K562 (cell line): Measurements from ENCODE around the gene EPB42. TPM values are rescaled to one million over a fixed set of nuclear protein-coding genes. Genes with fewer than 3 reads are reported as not detected.

Source experiments
- ATAC-seq: fragments of 200-7000 bp; cut with Tn5 transposase; 3 replicates; pipeline ENCODE4 v1.9.1; 2020; ENCODE audit warnings: moderate library complexity
- BruUV-seq: library from RNA; stranded (reverse); fragments of 400-500 nt; replicated peaks from 2 replicates; lab custom pipeline; 2021; lab: Mats Ljungman, UMichigan
- CTCF ChIA-PET: fragments of 300-600 bp; formaldehyde crosslinking; extraction: SDS; loops from one replicate; lab custom pipeline; 2021; ENCODE audit warnings: low intra/inter-chr PET ratio; lab: Yijun Ruan, JAX
- POLR2A ChIA-PET: fragments of 300-600, 350-650 bp; sonication (Branson Sonifier 250); formaldehyde crosslinking; extraction: SDS; loops from one replicate; lab custom pipeline; 2021; ENCODE audit warnings: antibody characterized with exemption, inconsistent platforms; lab: Yijun Ruan, JAX
- DNase-seq, 4 experiments: peaks; one replicate each; pipeline versions ENCODE4 v3.0.0 to v3.0.0-alpha.2; 2011 to 2018; ENCODE audit warnings: low spot score in 3 of 4, mixed read lengths in 3 of 4; ENCODE audit errors: extremely low read depth in 1 of 4
- FAIRE-seq: peaks from 2 replicates; lab custom pipeline; 2011; peaks lifted over from hg19 to GRCh38; lab: Jason Lieb, UNC
- H2AFZ ChIP-seq: 2 replicates; pipeline ENCODE4 v1.6.0; 2011; ENCODE audit warnings: low read depth, low read length, control low read depth, inconsistent platforms
- H3K27ac ChIP-seq: fragments of 200-600 bp; 3 replicates; pipeline ENCODE4 v1.8.0; 2011; ENCODE audit warnings: low read depth, mild to moderate bottlenecking, control low read depth, inconsistent platforms, low read length, moderate library complexity, mixed read lengths; ENCODE audit errors: extremely low read depth
- H3K27me3 ChIP-seq, 2 experiments: fragments of 300-600 bp in 1 of 2; 2 replicates in 1 of 2; 3 replicates in 1 of 2; pipeline versions ENCODE4 v1.6.0 to v1.8.0; 2011; ENCODE audit warnings: inconsistent platforms in 2 of 2, low read length in 2 of 2, mild to moderate bottlenecking in 1 of 2, mixed read lengths in 1 of 2, moderate library complexity in 1 of 2; ENCODE audit not compliant: control insufficient read depth in 2 of 2, insufficient read depth in 2 of 2
- H3K36me3 ChIP-seq: fragments of 300-600 bp; 3 replicates; pipeline ENCODE4 v1.8.0; 2011; ENCODE audit warnings: mild to moderate bottlenecking, low read length, inconsistent platforms; ENCODE audit not compliant: control insufficient read depth, insufficient read depth
- H3K4me1 ChIP-seq, 2 experiments: fragments of 200-600 bp in 1 of 2; replicated peaks in 1 of 2; 2 replicates in 1 of 2; 3 replicates in 1 of 2; pipeline versions ENCODE4 v1.5.1 to v1.8.0; 2011; ENCODE audit warnings: inconsistent platforms in 2 of 2, low read length in 2 of 2, mild to moderate bottlenecking in 1 of 2, mixed read lengths in 1 of 2, moderate library complexity in 1 of 2; ENCODE audit not compliant: control insufficient read depth in 2 of 2, insufficient read depth in 2 of 2
- H3K4me2 ChIP-seq: 2 replicates; pipeline ENCODE4 v1.6.1; 2011; ENCODE audit warnings: low read length, control low read depth, inconsistent platforms, mixed read lengths; ENCODE audit not compliant: insufficient read depth
- H3K4me3 ChIP-seq: fragments of 200-600 bp; sonication (generic), shearing (Covaris generic); 2 replicates; pipeline ENCODE4 v1.5.1; 2016; ENCODE audit warnings: control low read depth, inconsistent platforms
- H3K79me2 ChIP-seq: fragments of 200-600 bp; 3 replicates; pipeline ENCODE4 v1.8.0; 2011; ENCODE audit warnings: low read length, inconsistent platforms; ENCODE audit not compliant: control insufficient read depth, insufficient read depth
- H3K9ac ChIP-seq, 2 experiments: 2 replicates each; pipeline versions ENCODE4 v1.6.0 to v1.6.1; 2011; ENCODE audit warnings: low read depth in 2 of 2, low read length in 2 of 2, control low read depth in 1 of 2, inconsistent platforms in 1 of 2, mild to moderate bottlenecking in 1 of 2, mixed read lengths in 1 of 2; ENCODE audit not compliant: insufficient read depth in 1 of 2
- H3K9me1 ChIP-seq: one replicate; pipeline ENCODE4 v1.6.0; 2011; ENCODE audit warnings: inconsistent platforms, mild to moderate bottlenecking, low read length, moderate library complexity; ENCODE audit not compliant: control insufficient read depth, insufficient read depth
- H3K9me3 ChIP-seq: replicated peaks from 2 replicates; pipeline ENCODE4 v1.5.1; 2011; ENCODE audit warnings: low read depth, low read length, inconsistent platforms; ENCODE audit not compliant: control insufficient read depth, insufficient read depth
- H4K20me1 ChIP-seq: replicated peaks from 2 replicates; pipeline ENCODE4 v1.6.1; 2011; ENCODE audit warnings: low read length, inconsistent platforms, mixed read lengths; ENCODE audit not compliant: control insufficient read depth, insufficient read depth
- CBX3 ChIP-seq, 2 experiments: IDR thresholded peaks; 1 replicate in 1 of 2; 2 replicates in 1 of 2; pipeline ENCODE4 v1.6.1; 2012; ENCODE audit warnings: inconsistent platforms in 2 of 2, low read length in 2 of 2, borderline replicate concordance in 1 of 2, control low read depth in 1 of 2
- E4F1 ChIP-seq: fragments of 250-450 bp; sonication (Bioruptor Pico); IDR thresholded peaks from 2 replicates; pipeline ENCODE4 v1.5.0; 2021; ENCODE audit warnings: mild to moderate bottlenecking, borderline replicate concordance
- ELF4 ChIP-seq: fragments of 450-650 bp; formaldehyde crosslinking; IDR thresholded peaks from 2 replicates; pipeline ENCODE4 v1.4.0; 2022; ENCODE audit warnings: missing genetic modification characterization
- PKNOX1 ChIP-seq: fragments of 450-650 bp; IDR thresholded peaks from 2 replicates; pipeline ENCODE4 v1.6.1; 2016
- THRA ChIP-seq: fragments of 450-650 bp; IDR thresholded peaks from 2 replicates; pipeline ENCODE4 v1.6.1; 2017; ENCODE audit warnings: mild to moderate bottlenecking, moderate library complexity
- ZC3H11A ChIP-seq: IDR thresholded peaks from 2 replicates; pipeline ENCODE4 v1.6.1; 2012; ENCODE audit warnings: low read depth, low read length, improper control_type of control experiment
- ZFP30 ChIP-seq: fragments of 250-450 bp; sonication (Bioruptor Pico); IDR thresholded peaks from 2 replicates; pipeline ENCODE4 v1.8.0; 2022; ENCODE audit warnings: moderate library complexity, mild to moderate bottlenecking, inconsistent platforms, borderline replicate concordance
- ZNF134 ChIP-seq: fragments of 250-450 bp; sonication (Bioruptor Pico); conservative IDR thresholded peaks from 2 replicates; pipeline ENCODE4 v1.4.0; 2020
- ZNF174 ChIP-seq: fragments of 250-450 bp; sonication (Bioruptor Pico); IDR thresholded peaks from 2 replicates; pipeline ENCODE4 v1.4.0; 2020; ENCODE audit warnings: mild to moderate bottlenecking
- ZNF239 ChIP-seq: fragments of 250-450 bp; sonication (Bioruptor Pico); IDR thresholded peaks from 2 replicates; pipeline ENCODE4 v1.4.0; 2020; ENCODE audit warnings: mild to moderate bottlenecking
- ZNF3 ChIP-seq: fragments of 250-450 bp; sonication (Bioruptor Pico); IDR thresholded peaks from 2 replicates; pipeline ENCODE4 v1.5.0; 2021; ENCODE audit warnings: mild to moderate bottlenecking, moderate library complexity
- ZNF445 ChIP-seq: fragments of 250-450 bp; sonication (Bioruptor Pico); IDR thresholded peaks from 2 replicates; pipeline ENCODE4 v1.4.0; 2020; ENCODE audit warnings: low read depth, mild to moderate bottlenecking, moderate library complexity
- ZNF589 ChIP-seq: fragments of 200-800 bp; sonication (Bioruptor generic); IDR thresholded peaks from 2 replicates; pipeline ENCODE4 v1.6.1; 2016; ENCODE audit warnings: low read depth, missing genetic modification characterization, missing compliant biosample characterization
- ZNF699 ChIP-seq: fragments of 250-450 bp; sonication (Bioruptor Pico); IDR thresholded peaks from 2 replicates; pipeline ENCODE4 v1.8.0; 2021; ENCODE audit warnings: mild to moderate bottlenecking, moderate library complexity; ENCODE audit not compliant: insufficient replicate concordance
- ZNF76 ChIP-seq: fragments of 250-450 bp; sonication (Bioruptor Pico); IDR thresholded peaks from 2 replicates; pipeline ENCODE4 v1.4.0; 2020; ENCODE audit warnings: mild to moderate bottlenecking, moderate library complexity, borderline replicate concordance
- WGBS: fragments of 100-300 bp; shearing (Covaris generic); methylation state at CpG from one replicate; pipeline ENCODE4 v1.1.6; 2016; ENCODE audit warnings: low coverage, mixed read lengths; ENCODE audit not compliant: insufficient coverage; ENCODE audit errors: missing lambda C conversion rate; 5-methylcytosine and 5-hydroxymethylcytosine counted together
- in situ Hi-C: fragments of 300-500 bp; cut with MboI; formaldehyde crosslinking; loops from 4 replicates; pipeline ENCODE4 v1.15.0; 2018; ENCODE audit warnings: inconsistent platforms, mixed read lengths
- intact Hi-C: fragments of 100-400 bp; cut with micrococcal nuclease; formaldehyde crosslinking; loops from 2 replicates; pipeline ENCODE4 v1.14.2; 2022
- polyA plus RNA-seq, 8 experiments: library from polyadenylated mRNA; depleted of rRNA in 4 of 8; stranded (reverse) in 5 of 8; unstranded in 3 of 8; fragments of >200 nt; fragmentation: Nextera tagmentation in 2 of 8; fragmentation: Illumina TruSeq in 1 of 8; extraction: Ambion mirVana in 2 of 8; extraction: Trizol in 1 of 8; gene quantifications; 2 replicates each; pipeline versions ENCODE4 v1.2.1 to v1.2.3, GENCODE V29; 2011 to 2014; ENCODE audit warnings: inconsistent platforms in 1 of 8, missing spikeins in 1 of 8
- total RNA-seq, 7 experiments: library from RNA; depleted of rRNA in 6 of 7; stranded (reverse); fragments of >200 nt in 6 of 7; fragmentation: Illumina TruSeq in 2 of 7; extraction: Trizol in 2 of 7; gene quantifications; 2 replicates each; pipeline versions ENCODE4 v1.2.1 to v1.2.3, GENCODE V29; 2011 to 2021; ENCODE audit warnings: low replicate concordance in 1 of 7

The EPB42 gene
- total and polyA plus RNA-seq, 9 of the 15 experiments (the other 6 are each of a cell fraction or from before 2014, with no cell fraction given): 0.38 to 2.3 (median 1.4) TPM

GRCh38 chr15:43199945-43200488 lies 20.8 kb downstream of the EPB42 start (continued):
- TF ChIP-seq ZC3H11A: no peak

- Histone ChIP-seq H3K27ac (no peak overlapping the region), H3K4me3 (no peak overlapping the region), H3K9me1 (no peaks in the 10 kb centered on the region), H3K9me3 (peaks cover 2% of the 10 kb centered on the region; the same call in 1 of the 2 replicates), H3K9ac (no peak overlapping the region), H4K20me1 (no peaks in the 10 kb centered on the region), H3K4me2 (no peak overlapping the region), H2AFZ (no peak overlapping the region), H3K27me3 (no peaks in the 10 kb centered on the region), H3K36me3 (peaks cover 26% of the 10 kb centered on the region), H3K79me2 (no peaks in the 10 kb centered on the region), H3K4me1 (no peaks in the 10 kb centered on the region)
- no peak for FAIRE-seq
- intact Hi-C loops: no loop called here
- ChIA-PET POLR2A (interaction anchor here (0.8 kb wide), 1 partner anchor 13 kb away, joined by 7 read pairs; the partner anchor contains the start of gene CCNDBP1), CTCF (no interaction called here)
- DNase-seq: no peak
- in situ Hi-C loops: no loop called here
- BruUV-seq: no TSS peak
- 38% methylated on average over 3 of the region's 3 CpGs for WGBS
- ATAC-seq: no peak
- no peak for TF ChIP-seq ZNF239 (CRISPR knock-in tag)
- no peak for TF ChIP-seq ZNF699
- no peak for TF ChIP-seq ZNF3 (CRISPR knock-in tag)
- TF ChIP-seq ZNF589 (CRISPR knock-in tag): no peak
- no peak for TF ChIP-seq PKNOX1
- TF ChIP-seq ZNF76 (CRISPR knock-in tag): no peak
- TF ChIP-seq CBX3 (IDR thresholded peaks at IDR 0.05; ENCODE audit: borderline replicate concordance in 1 of 2, low read length in 2 of 2): no peak
- TF ChIP-seq ZNF445: no peak
- no peak for TF ChIP-seq ZFP30 (CRISPR knock-in tag)
- TF ChIP-seq E4F1 (CRISPR knock-in tag): no peak
- TF ChIP-seq THRA: no peak
- no peak for TF ChIP-seq ZNF174 (CRISPR knock-in tag)
- TF ChIP-seq ZNF134: no peak
- no peak for TF ChIP-seq ELF4 (CRISPR knock-in tag)
Observed at GRCh38 chr15:43198992-43199391, 21.8 kb downstream of the EPB42 start.
